Measurements from ENCODE around the gene PUSL1.
A peak's percentile ranks its signal among the peaks of the same experiment; 100 is the strongest.

Gene PUSL1

DNA sequence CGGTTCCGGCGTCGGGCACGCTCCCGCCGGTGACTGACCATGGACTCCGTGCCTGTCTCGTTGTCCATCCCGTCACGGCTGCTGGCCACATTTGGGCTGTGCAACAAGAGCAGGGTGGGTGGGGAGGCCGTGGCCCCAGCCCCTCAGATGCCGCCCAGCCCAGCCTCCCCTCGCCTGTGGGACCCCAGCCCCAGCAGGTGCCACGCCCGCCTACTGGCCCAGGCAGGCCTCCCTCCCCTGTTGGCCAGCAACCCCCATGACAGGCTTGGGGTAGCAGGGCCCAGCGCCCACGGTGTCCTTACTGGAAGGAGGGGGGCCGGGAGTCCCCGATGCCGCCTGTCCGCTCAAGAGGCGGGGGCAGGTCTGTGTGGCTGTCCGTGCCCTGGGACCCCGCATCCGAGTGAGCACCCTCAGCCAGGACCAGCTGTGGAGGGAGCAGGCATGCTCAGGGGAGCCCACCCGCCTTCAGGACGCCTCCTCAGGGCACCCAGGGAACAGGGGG, 33.7 kb downstream of the PUSL1 start:
- TF ChIP-seq CTCF (conservative IDR thresholded peaks at IDR 0.05; ENCODE audit: low read depth, low read length) = no peak
- no peak overlapping the region for H3K4me3 ChIP-seq (ENCODE audit: low read length)
- no peak for DNase-seq (ENCODE audit: low read depth)

DNA sequence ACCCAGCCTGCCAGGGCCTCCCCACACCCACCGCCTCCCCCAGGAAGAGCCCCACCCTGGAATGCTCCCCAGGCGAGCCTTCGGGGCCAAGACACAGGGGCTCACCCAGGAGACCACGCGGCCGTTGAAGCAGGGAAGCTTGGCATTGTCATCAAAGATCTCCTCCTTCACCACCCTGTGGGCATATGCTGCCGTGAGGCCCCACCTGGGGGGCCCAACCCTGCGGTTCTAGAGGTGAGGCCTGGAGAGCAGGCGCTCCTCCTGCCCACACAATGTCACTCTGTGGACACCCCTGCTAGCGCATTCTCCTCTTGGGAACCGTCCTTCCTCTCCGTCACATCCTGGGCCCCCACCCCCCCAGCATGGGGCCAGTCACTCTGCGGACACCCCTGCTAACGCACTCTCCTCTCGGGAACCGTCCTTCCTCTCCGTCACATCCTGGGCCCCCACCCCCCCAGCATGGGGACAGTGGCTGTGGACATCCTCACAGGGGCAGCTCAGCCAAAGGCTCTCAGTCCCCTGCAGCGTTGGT, 34.3 kb downstream of the PUSL1 start:
- DNase-seq (ENCODE audit: low read depth) = no peak
- no peak for TF ChIP-seq CTCF (conservative IDR thresholded peaks at IDR 0.05; ENCODE audit: low read depth, low read length)
- H3K4me3 ChIP-seq (ENCODE audit: low read length) = no peak overlapping the region

DNA sequence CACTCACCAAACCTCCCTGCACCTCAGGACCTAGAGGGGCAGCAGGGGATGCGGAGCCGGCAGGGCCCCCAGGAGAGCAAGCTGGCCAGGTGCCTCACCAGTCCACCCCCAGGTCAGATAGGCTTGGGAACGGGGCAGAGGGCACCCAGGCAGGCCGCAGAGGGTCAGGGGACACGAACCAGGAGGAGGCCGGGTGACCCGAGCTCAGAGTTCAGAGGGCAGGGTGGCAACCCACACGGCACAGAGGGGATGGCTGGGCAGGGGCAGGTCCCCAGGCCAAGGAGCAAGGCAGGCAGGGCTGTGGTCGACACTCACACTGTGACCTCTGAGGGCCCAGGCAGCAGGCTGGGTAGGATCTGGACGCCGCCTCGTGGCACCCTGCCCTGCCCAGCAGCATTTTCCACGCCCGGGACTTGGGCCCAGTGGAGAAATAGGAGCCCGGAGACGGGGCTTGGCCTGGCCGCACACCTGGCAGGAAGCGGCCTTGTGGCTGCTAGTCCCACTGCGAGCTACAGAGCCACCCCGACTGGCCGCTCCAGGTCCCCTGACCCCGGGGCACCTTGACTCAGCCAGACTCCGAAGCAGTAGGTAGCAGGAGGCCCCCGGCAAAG, 35.5 kb downstream of the PUSL1 start:
- no peak for TF ChIP-seq CTCF (conservative IDR thresholded peaks at IDR 0.05; ENCODE audit: low read depth, low read length)
- DNase-seq (ENCODE audit: low read depth) = no peak
- no peak overlapping the region for H3K4me3 ChIP-seq (ENCODE audit: low read length)

DNA sequence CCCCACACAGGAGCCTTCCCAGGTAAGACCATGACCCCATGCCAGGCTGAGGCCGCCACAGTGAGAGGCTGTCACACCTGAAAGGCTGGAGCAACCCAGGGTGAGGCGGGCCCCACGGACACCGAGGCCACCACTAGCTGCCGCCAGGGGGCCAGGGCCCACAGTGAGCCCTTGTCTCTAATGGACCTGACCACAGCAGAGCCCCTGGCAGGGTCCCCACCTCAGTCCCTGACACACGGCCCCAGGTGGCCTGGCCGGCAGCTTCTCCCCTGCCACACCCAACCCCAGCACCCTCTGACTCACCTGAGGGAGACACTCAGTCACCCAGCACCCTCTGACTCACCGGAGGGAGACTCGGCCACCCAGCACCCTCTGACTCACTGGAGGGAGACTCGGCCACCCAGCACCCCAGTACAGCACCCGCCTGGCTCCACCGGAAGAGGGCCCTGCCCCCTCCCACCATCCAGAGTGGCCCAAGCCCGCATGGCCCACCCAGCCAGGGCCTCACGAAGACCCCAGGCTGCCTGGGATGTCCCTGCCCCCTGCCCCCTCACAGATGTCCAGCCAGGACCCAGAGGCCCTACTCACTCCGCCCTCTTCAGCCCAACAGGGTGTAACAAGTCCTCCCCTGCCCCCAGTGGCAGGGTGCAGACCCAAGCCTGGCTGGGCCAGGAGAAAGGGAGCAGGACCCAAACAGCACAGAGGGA, 36.4 kb downstream of the PUSL1 start:
- peak; percentile 56 for TF ChIP-seq CTCF (conservative IDR thresholded peaks at IDR 0.05; ENCODE audit: low read depth, low read length)
- no peak for DNase-seq (ENCODE audit: low read depth)
- H3K4me3 ChIP-seq (ENCODE audit: low read length) = no peak overlapping the region

- peak; percentile 3 for TF ChIP-seq CTCF (conservative IDR thresholded peaks at IDR 0.05; ENCODE audit: low read depth, low read length)
- no peak for DNase-seq (ENCODE audit: low read depth)
- no peak overlapping the region for H3K4me3 ChIP-seq (ENCODE audit: low read length)
Measured at GRCh38 chr1:1345384-1345783, 37.0 kb downstream of the PUSL1 start.

- DNase-seq (ENCODE audit: low read depth) = no peak
- no peak for TF ChIP-seq CTCF (conservative IDR thresholded peaks at IDR 0.05; ENCODE audit: low read depth, low read length)
Measured at GRCh38 chr1:1345860-1346500, 37.6 kb downstream of the PUSL1 start.

More at GRCh38 chr1:1345860-1346500, 37.6 kb downstream of the PUSL1 start:
- no peak overlapping the region for H3K4me3 ChIP-seq (ENCODE audit: low read length)
